Liver (tissue), 2 donors: ENCODE measurements around the gene SPART.

Experiments
- CTCF ChIP-seq: fragments of 150-350 bp; IDR thresholded peaks from 2 replicates; pipeline ENCODE4 v1.5.1; 2017; ENCODE audit warnings: improper control_type of control experiment, low read depth, low read length; ENCODE audit not compliant: missing input control
- YY1 ChIP-seq: IDR thresholded peaks from 2 replicates; pipeline ENCODE4 v1.6.1; 2016; ENCODE audit warnings: antibody characterized with exemption, mild to moderate bottlenecking
- donor health status: healthy.

DNA sequence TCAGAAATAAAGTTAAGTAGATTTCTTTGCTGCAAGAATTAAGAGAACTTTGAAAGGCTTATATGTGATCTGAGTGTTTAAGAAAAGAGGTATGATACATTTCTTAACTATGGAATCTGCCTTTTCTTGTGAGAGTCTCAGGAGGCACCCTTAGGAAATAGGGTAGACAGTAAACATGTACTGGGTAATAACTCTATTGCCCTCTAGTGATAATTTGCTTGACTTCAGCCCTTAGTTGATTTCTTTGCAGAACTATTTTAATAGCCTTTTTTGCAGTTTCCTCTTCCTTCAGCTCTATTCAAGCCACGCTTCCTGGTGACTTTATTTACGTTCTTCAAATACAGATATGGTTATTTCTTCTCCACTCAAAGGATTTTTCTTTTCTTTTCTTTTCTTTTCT, 49.1 kb upstream of the SPART start:
- TF ChIP-seq CTCF (peak; percentile 49), YY1 (no peak)
